Embryonic facial prominence (tissue), 1 donor: ENCODE data around the gene NUFIP1.
"Not testable (repeated sequence)": the region's sequence is repeated elsewhere in the genome, so short reads cannot be mapped to it uniquely, and the experiment has no call there.

Source experiments
- DNase-seq: peaks from one replicate; pipeline ENCODE4 v3.0.0-alpha.2; 2016; ENCODE audit errors: extremely low spot score

NUFIP1 gene

GRCh38 chr13:44919104-44919804 is 70.0 kb downstream of the NUFIP1 start:
- no peak for DNase-seq

DNA sequence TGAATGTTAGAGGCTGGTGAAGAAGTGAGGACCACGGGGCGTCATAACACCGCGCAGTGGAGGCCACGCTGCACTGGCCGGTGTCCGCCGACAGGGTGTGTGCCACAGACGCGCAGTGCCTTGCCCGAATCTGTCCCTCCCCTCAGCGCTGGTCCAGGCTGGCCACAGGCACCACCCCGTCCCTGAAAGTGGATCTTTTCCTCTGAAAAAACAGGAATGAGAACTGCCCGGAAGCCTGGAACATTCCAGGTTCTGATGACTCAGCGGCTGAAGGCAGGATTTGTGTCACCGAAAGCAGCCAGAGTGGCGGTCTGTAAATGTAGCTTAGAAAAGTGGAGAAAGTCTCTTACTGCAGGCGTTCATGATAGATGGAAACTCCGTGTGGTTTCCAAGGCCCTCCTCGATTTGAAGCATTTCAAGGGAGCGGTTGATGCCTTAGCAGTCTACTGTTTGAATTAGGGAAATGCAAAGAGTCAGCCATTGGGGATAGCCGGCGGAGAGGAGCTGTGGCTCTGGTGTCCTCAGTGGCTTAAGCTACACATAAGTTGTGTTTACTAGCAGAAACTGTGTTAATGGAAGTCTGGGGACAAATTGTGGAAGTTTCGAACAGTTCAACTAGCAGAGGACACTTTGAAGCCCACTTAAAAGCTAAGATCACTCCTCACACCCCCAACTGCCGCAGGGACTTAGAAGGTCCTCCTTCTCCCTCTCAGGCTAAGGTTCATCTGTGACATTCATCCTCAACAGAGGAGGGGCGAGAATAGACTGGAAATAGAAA is 70.8 kb downstream of the NUFIP1 start:
- peak; percentile 74 for DNase-seq

GRCh38 chr13:44917589-44918325 is 71.5 kb downstream of the NUFIP1 start:
- DNase-seq, result peak; percentile 95

DNA sequence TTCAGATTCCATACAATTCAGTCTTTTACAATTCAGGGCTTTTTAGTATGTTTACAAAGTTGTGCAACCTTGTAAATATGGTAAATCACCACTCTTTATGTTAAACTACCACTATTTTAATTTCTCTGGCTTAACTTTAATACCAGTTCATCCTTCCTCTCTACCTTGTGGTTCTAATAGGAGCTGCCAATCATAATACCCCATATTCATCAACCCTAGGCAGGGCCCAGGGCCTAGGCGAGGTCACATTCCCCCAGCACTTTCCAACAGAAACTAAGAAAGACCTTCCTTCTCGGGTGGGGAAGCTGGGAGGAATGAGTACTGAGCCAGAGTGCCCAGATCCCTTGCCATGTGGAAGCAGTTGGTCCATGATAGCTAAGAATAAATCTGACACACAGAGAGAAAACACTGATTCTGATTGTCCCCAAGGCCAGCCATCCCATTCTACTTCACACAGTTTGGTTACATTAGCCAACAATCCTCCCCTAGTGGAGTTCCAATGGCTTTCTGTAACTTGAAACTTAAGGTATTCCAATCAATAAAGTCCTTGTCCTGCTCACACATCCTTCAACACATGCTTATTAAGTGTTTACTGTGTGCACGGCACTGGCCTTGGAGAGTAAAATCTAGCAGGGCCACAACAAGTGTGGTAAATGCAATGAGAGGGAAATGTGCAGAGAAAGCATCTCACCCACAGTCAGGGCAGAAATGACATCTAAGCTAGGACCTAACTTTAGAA is 76.8 kb downstream of the NUFIP1 start:
- DNase-seq, result no peak

- DNase-seq, result no peak
These were observed 80.6 kb downstream of the NUFIP1 start for GRCh38 chr13:44908712-44909111.

- DNase-seq, result no peak
These were observed 81.0 kb downstream of the NUFIP1 start for GRCh38 chr13:44908266-44908665.

DNA sequence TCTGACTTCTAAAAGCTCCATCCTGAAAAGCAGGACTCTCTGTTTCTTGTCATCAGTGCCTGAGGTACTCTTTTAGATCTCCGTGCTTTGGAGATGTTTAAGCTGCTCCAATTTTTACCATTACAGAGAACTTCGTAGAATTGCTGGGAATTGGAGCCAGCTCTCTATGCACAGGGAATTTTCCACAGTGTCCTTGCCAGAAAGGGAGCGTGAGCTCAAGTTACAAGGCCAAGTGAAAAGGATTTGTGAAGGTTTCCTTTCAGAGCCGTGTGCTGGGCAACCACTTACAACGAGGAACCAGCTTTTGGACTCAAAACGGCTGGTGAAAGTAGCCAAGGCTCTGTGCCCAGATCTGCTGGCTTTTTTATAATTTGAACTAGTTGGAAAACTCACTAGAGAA is 82.6 kb downstream of the NUFIP1 start:
- peak; percentile 44 for DNase-seq

GRCh38 chr13:44906230-44906629 is 83.0 kb downstream of the NUFIP1 start:
- no peak for DNase-seq

GRCh38 chr13:44905556-44905955 is 83.7 kb downstream of the NUFIP1 start:
- DNase-seq, result no peak

- peak; percentile 79 for DNase-seq
These were observed 84.3 kb downstream of the NUFIP1 start for GRCh38 chr13:44904967-44905366.

GRCh38 chr13:44903574-44903985 is 85.7 kb downstream of the NUFIP1 start:
- DNase-seq, result peak; percentile 62

GRCh38 chr13:44902738-44903137 is 86.5 kb downstream of the NUFIP1 start:
- DNase-seq, result no peak

GRCh38 chr13:44899967-44900366 is 89.3 kb downstream of the NUFIP1 start:
- DNase-seq, result no peak

GRCh38 chr13:44898308-44898707 is 91.0 kb downstream of the NUFIP1 start:
- DNase-seq, result not testable (repeated sequence)

DNA sequence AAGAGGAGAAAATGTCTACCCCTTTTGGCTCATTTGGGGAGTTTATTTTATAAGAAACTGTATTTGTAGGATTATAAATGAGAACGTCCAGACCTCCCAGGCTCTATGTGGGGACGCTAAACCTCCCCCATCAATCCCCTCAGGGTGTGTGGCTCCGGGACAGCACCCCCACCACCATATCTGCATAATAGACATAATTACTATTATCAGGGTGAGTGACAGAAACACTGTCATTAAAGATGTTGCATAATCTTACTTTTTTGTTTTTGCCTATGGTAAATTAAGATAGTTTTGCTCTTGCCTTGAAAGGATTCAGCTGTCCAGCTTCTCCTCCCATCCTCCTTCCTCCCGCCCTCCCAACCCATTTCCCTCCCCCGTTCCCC is 93.3 kb downstream of the NUFIP1 start:
- no peak for DNase-seq

- no peak for DNase-seq
These were observed 93.9 kb downstream of the NUFIP1 start for GRCh38 chr13:44895264-44895952.

- no peak for DNase-seq
These were observed 95.1 kb downstream of the NUFIP1 start for GRCh38 chr13:44894001-44894770.
